Measurements from ENCODE around the gene CABLES2.

CABLES2 gene

GRCh38 chr20:62446888-62447869 is 40.1 kb upstream of the CABLES2 start:
- TF ChIP-seq CSDC2 (CRISPR knock-in tag; IDR thresholded peaks at IDR 0.05) (no peak), TOX (CRISPR knock-in tag; IDR thresholded peaks at IDR 0.05; ENCODE audit: borderline replicate concordance) (no peak), ZC3H10 (CRISPR knock-in tag; IDR thresholded peaks at IDR 0.05) (no peak), TSHZ2 (CRISPR knock-in tag; IDR thresholded peaks at IDR 0.05) (no peak), ESRRG (CRISPR knock-in tag; IDR thresholded peaks at IDR 0.05) (no peak), ARNTL (CRISPR knock-in tag; IDR thresholded peaks at IDR 0.05; ENCODE audit: borderline replicate concordance, low read depth) (no peak), RARB (CRISPR knock-in tag; IDR thresholded peaks at IDR 0.05) (no peak), ZNF8 (CRISPR knock-in tag; IDR thresholded peaks at IDR 0.05) (no peak), POU6F1 (CRISPR knock-in tag; IDR thresholded peaks at IDR 0.05; ENCODE audit: borderline replicate concordance, low read depth) (no peak), PPARA (CRISPR knock-in tag; IDR thresholded peaks at IDR 0.05; ENCODE audit: borderline replicate concordance) (no peak), TCF4 (CRISPR knock-in tag; IDR thresholded peaks at IDR 0.05; ENCODE audit: borderline replicate concordance) (no peak), CREB5 (CRISPR knock-in tag; IDR thresholded peaks at IDR 0.05; ENCODE audit: low read depth) (no peak), ZNF565 (CRISPR knock-in tag; conservative IDR thresholded peaks at IDR 0.05; ENCODE audit: low read depth) (no peak), BACH2 (CRISPR knock-in tag; IDR thresholded peaks at IDR 0.05; ENCODE audit: borderline replicate concordance) (no peak), ISL1 (CRISPR knock-in tag; IDR thresholded peaks at IDR 0.05) (no peak), SNAI2 (CRISPR knock-in tag; IDR thresholded peaks at IDR 0.05) (no peak)
- ATAC-seq: no peak

- ATAC-seq: no peak
- TF ChIP-seq ISL1 (CRISPR knock-in tag; IDR thresholded peaks at IDR 0.05) (no peak), PATZ1 (CRISPR knock-in tag; IDR thresholded peaks at IDR 0.05; ENCODE audit: borderline replicate concordance) (no peak), ZFP3 (CRISPR knock-in tag; IDR thresholded peaks at IDR 0.05) (no peak), ARNTL (CRISPR knock-in tag; IDR thresholded peaks at IDR 0.05; ENCODE audit: borderline replicate concordance, low read depth) (no peak), ZNF565 (CRISPR knock-in tag; conservative IDR thresholded peaks at IDR 0.05; ENCODE audit: low read depth) (no peak), BACH2 (CRISPR knock-in tag; IDR thresholded peaks at IDR 0.05; ENCODE audit: borderline replicate concordance) (no peak), CSDC2 (CRISPR knock-in tag; IDR thresholded peaks at IDR 0.05) (no peak), ZNF8 (CRISPR knock-in tag; IDR thresholded peaks at IDR 0.05) (no peak), SNAI2 (CRISPR knock-in tag; IDR thresholded peaks at IDR 0.05) (no peak)
Observed at GRCh38 chr20:62446481-62446880, 39.4 kb upstream of the CABLES2 start.

- TF ChIP-seq SNAI2 (CRISPR knock-in tag; IDR thresholded peaks at IDR 0.05) (no peak), OSR1 (CRISPR knock-in tag; IDR thresholded peaks at IDR 0.05) (no peak), CSRNP3 (CRISPR knock-in tag; IDR thresholded peaks at IDR 0.05) (no peak), ISL1 (CRISPR knock-in tag; IDR thresholded peaks at IDR 0.05) (no peak), ZNF565 (CRISPR knock-in tag; conservative IDR thresholded peaks at IDR 0.05; ENCODE audit: low read depth) (no peak), ESRRG (CRISPR knock-in tag; IDR thresholded peaks at IDR 0.05) (no peak), TSHZ2 (CRISPR knock-in tag; IDR thresholded peaks at IDR 0.05) (no peak)
- no peak for ATAC-seq
Observed at GRCh38 chr20:62445553-62446340, 38.7 kb upstream of the CABLES2 start.

Measured in SK-N-SH treated with all-trans-retinoic acid at 6 μM for 48 hours (cell line).